Muscle of leg (tissue), 16 donors: ENCODE results near the gene CMA1. TPM values are rescaled to one million over a fixed set of nuclear protein-coding genes. Genes with fewer than 3 reads are reported as not detected.
"Not testable (repeated sequence)": the region's sequence is repeated elsewhere in the genome, so short reads cannot be mapped to it uniquely, and the experiment has no call there.

Experiments
- DNase-seq: peaks from one replicate; pipeline ENCODE4 v3.0.0; 2013
- H3K27ac ChIP-seq: one replicate; pipeline ENCODE4 v1.5.1; 2013; ENCODE audit warnings: mild to moderate bottlenecking, low read length, control low read depth
- H3K27me3 ChIP-seq: one replicate; pipeline ENCODE4 v1.6.1; 2013; ENCODE audit warnings: low read length; ENCODE audit not compliant: control insufficient read depth, insufficient read depth
- H3K36me3 ChIP-seq: one replicate; pipeline ENCODE4 v1.6.1; 2013; ENCODE audit warnings: low read length; ENCODE audit not compliant: control insufficient read depth, insufficient read depth
- H3K4me1 ChIP-seq: one replicate; pipeline ENCODE4 v1.6.1; 2013; ENCODE audit warnings: low read length; ENCODE audit not compliant: control insufficient read depth, insufficient read depth
- H3K4me3 ChIP-seq: one replicate; pipeline ENCODE4 v1.5.1; 2013; ENCODE audit warnings: low read length, control low read depth
- H3K9me3 ChIP-seq: replicated peaks from 2 replicates; pipeline ENCODE4 v1.6.1; 2013; ENCODE audit warnings: low read depth, low read length; ENCODE audit not compliant: control insufficient read depth
- WGBS: methylation state at CpG from one replicate; pipeline ENCODE4 v1.1.5; 2013; ENCODE audit warnings: missing lambda C conversion rate; ENCODE audit not compliant: insufficient coverage; 5-methylcytosine and 5-hydroxymethylcytosine counted together
- long read RNA-seq, 11 donors: transcript quantifications; one replicate each; lab custom pipeline, GENCODE V29; 2026
- polyA plus RNA-seq, 8 donors: library from polyadenylated mRNA; unstranded; fragments of 120-200 nt; gene quantifications; one replicate each; pipeline versions ENCODE4 v1.2.1 to v1.2.3, GENCODE V29; 2013; ENCODE audit warnings: inconsistent platforms in 1 of 8, low replicate concordance in 1 of 8; ENCODE audit not compliant: insufficient read length in 8 of 8, insufficient read depth in 1 of 8
- total RNA-seq: library from RNA; stranded (reverse); fragments of 120-200 nt; gene quantifications from one replicate; pipeline ENCODE4 v1.2.4, GENCODE V29; 2013

Gene CMA1
- total RNA-seq (0.13 TPM), polyA plus RNA-seq (under 1 TPM in 1 of 8 donors, not detected in 7; 0.11 TPM)
- long read RNA-seq, donor 1: 0 reads
- long read RNA-seq, donor 2: 0 reads
- long read RNA-seq, donor 3: 0 reads
- long read RNA-seq, donor 4: 0 reads
- long read RNA-seq, donor 5: 0 reads
- long read RNA-seq, donor 6: 0 reads
- long read RNA-seq, donor 7: 0 reads
- long read RNA-seq, donor 8: 0 reads
- long read RNA-seq, donor 9: 0 reads
- long read RNA-seq, donor 10: 0 reads
- long read RNA-seq, donor 11: 0 reads

- no peaks in the 10 kb centered on the region for H3K27me3 ChIP-seq
- DNase-seq: no peak
- H3K4me1 ChIP-seq: no peaks in the 10 kb centered on the region
- no peak within 1 kb of the TSS for H3K4me3 ChIP-seq
- no peak within 1 kb of the TSS for H3K27ac ChIP-seq
- H3K36me3 ChIP-seq: no peaks in the 10 kb centered on the region
- WGBS: no CpG with 5 or more reads among the region's 3 CpGs
- H3K9me3 ChIP-seq: no peaks in the 10 kb centered on the region
Measured at GRCh38 chr14:24508155-24508840, at the start of gene CMA1. Gene CMA1, minus strand, starts transcription at chr14:24508265. Its CDS starts 30 bp downstream, at chr14:24508235.

GRCh38 chr14:24556756-24557155, 48.7 kb upstream of the CMA1 start:
- DNase-seq: no peak
- Histone ChIP-seq H3K36me3 (no peaks in the 10 kb centered on the region), H3K27ac (no peak overlapping the region), H3K27me3 (no peaks in the 10 kb centered on the region), H3K4me3 (no peak overlapping the region), H3K4me1 (no peaks in the 10 kb centered on the region), H3K9me3 (no peaks in the 10 kb centered on the region)
- WGBS: no CpG with 5 or more reads among the region's 4 CpGs

- not testable (repeated sequence) for H3K27ac ChIP-seq, DNase-seq, H3K4me1 ChIP-seq, H3K4me3 ChIP-seq, H3K27me3 ChIP-seq, H3K36me3 ChIP-seq
- peaks cover 12% of the 10 kb centered on the region for H3K9me3 ChIP-seq
- 64% methylated on average over 1 of the region's 1 CpG for WGBS
Measured at GRCh38 chr14:24549064-24549463, 41.0 kb upstream of the CMA1 start.

- Histone ChIP-seq H3K4me3 (no peak overlapping the region), H3K36me3 (no peaks in the 10 kb centered on the region), H3K27ac (no peak overlapping the region), H3K9me3 (peaks cover 2% of the 10 kb centered on the region), H3K4me1 (no peaks in the 10 kb centered on the region), H3K27me3 (no peaks in the 10 kb centered on the region)
- WGBS: no CpG with 5 or more reads among the region's 2 CpGs
- no peak for DNase-seq
Measured at GRCh38 chr14:24542346-24542936, 34.4 kb upstream of the CMA1 start.

DNA sequence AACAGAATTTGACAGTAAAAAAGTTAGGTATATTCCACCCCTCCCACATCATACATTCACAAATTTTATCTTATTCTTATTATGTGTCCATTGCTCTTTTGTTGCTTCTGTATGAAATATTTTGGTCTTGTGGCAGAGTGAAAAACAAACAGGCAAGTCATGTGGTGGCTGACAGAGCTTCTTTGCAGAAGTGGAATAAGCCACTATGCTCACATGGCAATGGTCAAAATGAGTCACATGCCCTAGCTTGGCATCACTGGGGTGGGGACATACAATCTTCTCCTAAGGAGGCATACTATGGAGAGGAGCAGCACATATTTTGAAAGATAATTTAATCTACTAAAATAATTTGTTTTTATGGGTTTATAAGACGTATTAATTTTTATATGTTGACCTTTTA, 27.7 kb upstream of the CMA1 start:
- H3K9me3 ChIP-seq: no peaks in the 10 kb centered on the region
- WGBS: no CpG with 5 or more reads among the region's 1 CpG
- H3K4me1 ChIP-seq: no peaks in the 10 kb centered on the region
- H3K4me3 ChIP-seq: no peak overlapping the region
- H3K27me3 ChIP-seq: no peaks in the 10 kb centered on the region
- no peak for DNase-seq
- no peaks in the 10 kb centered on the region for H3K36me3 ChIP-seq
- no peak overlapping the region for H3K27ac ChIP-seq

GRCh38 chr14:24534286-24534685, 26.2 kb upstream of the CMA1 start:
- no peak for DNase-seq
- Histone ChIP-seq H3K4me1 (no peaks in the 10 kb centered on the region), H3K27me3 (no peaks in the 10 kb centered on the region), H3K36me3 (no peaks in the 10 kb centered on the region), H3K4me3 (no peak overlapping the region), H3K27ac (no peak overlapping the region), H3K9me3 (no peaks in the 10 kb centered on the region)
- WGBS: 39% methylated on average over 2 of the region's 3 CpGs

GRCh38 chr14:24525877-24526620, 18.0 kb upstream of the CMA1 start:
- 88% methylated on average over 6 of the region's 15 CpGs for WGBS
- not testable (repeated sequence) for H3K9me3 ChIP-seq, DNase-seq, H3K4me3 ChIP-seq, H3K4me1 ChIP-seq, H3K27ac ChIP-seq, H3K27me3 ChIP-seq, H3K36me3 ChIP-seq

- no peak for DNase-seq
- 50% methylated on average over 2 of the region's 2 CpGs for WGBS
- no peaks in the 10 kb centered on the region for H3K27me3 ChIP-seq
- no peaks in the 10 kb centered on the region for H3K36me3 ChIP-seq
- no peaks in the 10 kb centered on the region for H3K4me1 ChIP-seq
- H3K9me3 ChIP-seq: no peaks in the 10 kb centered on the region
- no peak overlapping the region for H3K4me3 ChIP-seq
- H3K27ac ChIP-seq: no peak overlapping the region
Measured at GRCh38 chr14:24518851-24519250, 10.8 kb upstream of the CMA1 start.

DNA sequence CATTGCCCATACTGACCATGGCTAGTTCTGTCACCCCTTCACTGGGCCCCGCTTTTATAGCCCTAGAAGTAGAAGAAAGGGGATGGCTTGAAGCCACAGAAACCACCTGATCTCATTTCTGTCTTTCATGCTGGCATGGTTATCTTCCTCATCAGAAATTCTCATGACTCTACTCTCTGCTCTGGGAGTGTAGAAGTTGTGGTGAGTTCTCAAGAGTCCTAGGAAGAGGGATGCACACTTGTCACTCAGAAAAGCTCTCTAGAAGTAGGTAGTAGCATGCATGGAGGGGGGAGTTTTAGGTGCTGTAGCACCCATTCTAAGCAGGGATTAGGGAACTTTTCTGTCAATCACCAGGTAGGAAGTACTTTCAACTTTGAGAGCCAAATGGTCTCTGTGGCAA, 6.1 kb upstream of the CMA1 start:
- H3K4me1 ChIP-seq: no peaks in the 10 kb centered on the region
- no peak overlapping the region for H3K4me3 ChIP-seq
- no peak overlapping the region for H3K27ac ChIP-seq
- H3K9me3 ChIP-seq: no peaks in the 10 kb centered on the region
- DNase-seq: no peak
- no peaks in the 10 kb centered on the region for H3K27me3 ChIP-seq
- H3K36me3 ChIP-seq: no peaks in the 10 kb centered on the region
- WGBS: no CpG with 5 or more reads among the region's 1 CpG

DNA sequence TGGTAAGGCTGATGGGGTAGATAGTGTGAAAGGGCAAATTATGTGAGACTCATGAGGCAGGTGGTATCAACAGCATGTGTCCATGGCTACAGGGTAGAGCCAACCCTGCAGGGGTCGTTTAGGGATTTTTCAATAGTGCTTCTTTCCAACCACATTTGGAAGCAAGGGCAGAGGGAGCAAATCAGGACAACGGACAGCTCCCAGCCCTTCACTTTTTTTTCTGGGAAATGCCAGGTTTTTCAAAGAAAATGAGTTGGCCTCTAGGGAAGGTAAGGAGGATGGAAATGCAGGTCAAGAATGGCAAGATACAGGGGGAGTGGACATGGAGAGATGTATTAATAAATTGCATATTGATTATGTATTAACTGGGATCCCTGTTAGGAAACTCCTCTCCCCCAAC, 4.9 kb upstream of the CMA1 start:
- Histone ChIP-seq H3K4me1 (no peaks in the 10 kb centered on the region), H3K27ac (no peak overlapping the region), H3K4me3 (no peak overlapping the region), H3K36me3 (no peaks in the 10 kb centered on the region), H3K27me3 (no peaks in the 10 kb centered on the region), H3K9me3 (no peaks in the 10 kb centered on the region)
- 0% methylated on average over 1 of the region's 2 CpGs for WGBS
- peak; percentile 3 for DNase-seq
